Left ventricle myocardium superior (tissue), 1 donor: ENCODE results near the gene NFIC. TPM values are rescaled to one million over a fixed set of nuclear protein-coding genes. Genes with fewer than 3 reads are reported as not detected.
"Not testable (repeated sequence)": the region's sequence is repeated elsewhere in the genome, so short reads cannot be mapped to it uniquely, and the experiment has no call there.

Source experiments
- ATAC-seq: fragments of 200-7000 bp; cut with Tn5 transposase; one replicate; pipeline ENCODE4 v1.9.1; 2020; ENCODE audit warnings: mild to moderate bottlenecking, moderate library complexity
- DNase-seq: peaks from one replicate; pipeline ENCODE4 v3.0.0-alpha.2; 2020
- intact Hi-C: fragments of 100-400 bp; cut with micrococcal nuclease; formaldehyde crosslinking; loops from one replicate; pipeline ENCODE4 v1.11.0; 2022
- total RNA-seq: library from RNA; stranded (reverse); fragmentation: NEBNext Ultra II Directional; extraction: Animal tissue kit (Norgen Biotek cat#: 25700); gene quantifications from one replicate; pipeline ENCODE4 v1.2.1, GENCODE V29; 2021
- donor health status: DM: no; HTN: yes; CAD: no; lungs with severe emphysema.

The NFIC gene
- total RNA-seq, 1 donor from 2014 or later = 178 TPM

DNA sequence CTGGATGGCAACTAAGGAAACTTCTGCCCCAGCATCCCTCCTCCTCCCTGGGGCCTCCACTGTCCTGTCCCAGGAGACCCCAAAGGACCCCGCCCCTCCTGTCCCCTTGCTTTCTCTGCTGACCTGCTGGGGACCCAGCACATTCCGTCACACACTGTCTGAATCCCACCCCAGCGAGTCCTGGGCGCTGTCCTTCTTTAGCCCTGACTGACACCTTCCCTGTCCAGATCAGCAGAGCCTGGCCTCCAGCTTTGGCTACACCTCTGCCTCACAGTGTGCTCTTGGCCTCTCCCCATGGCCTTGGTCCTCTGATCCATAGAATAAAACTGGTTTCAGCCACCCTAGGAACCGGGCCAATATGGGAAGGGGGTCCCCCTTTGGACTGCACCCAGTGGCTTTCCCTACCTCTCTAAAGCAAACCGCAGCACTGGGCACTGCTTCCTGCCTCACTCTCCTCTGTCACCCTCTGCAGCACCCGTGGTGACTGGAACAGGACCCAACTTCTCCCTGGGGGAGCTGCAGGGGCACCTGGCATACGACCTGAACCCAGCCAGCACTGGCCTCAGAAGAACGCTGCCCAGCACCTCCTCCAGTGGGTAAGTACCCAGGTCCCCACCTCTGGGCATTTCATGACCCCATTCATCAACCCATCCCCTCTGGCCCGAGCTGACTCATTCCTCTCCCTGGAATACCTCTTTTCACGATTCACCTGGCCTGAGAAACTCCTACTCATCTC lies 67.6 kb downstream of the NFIC start:
- intact Hi-C loops = no loop called here
- ATAC-seq (no peak), DNase-seq (no peak)

DNA sequence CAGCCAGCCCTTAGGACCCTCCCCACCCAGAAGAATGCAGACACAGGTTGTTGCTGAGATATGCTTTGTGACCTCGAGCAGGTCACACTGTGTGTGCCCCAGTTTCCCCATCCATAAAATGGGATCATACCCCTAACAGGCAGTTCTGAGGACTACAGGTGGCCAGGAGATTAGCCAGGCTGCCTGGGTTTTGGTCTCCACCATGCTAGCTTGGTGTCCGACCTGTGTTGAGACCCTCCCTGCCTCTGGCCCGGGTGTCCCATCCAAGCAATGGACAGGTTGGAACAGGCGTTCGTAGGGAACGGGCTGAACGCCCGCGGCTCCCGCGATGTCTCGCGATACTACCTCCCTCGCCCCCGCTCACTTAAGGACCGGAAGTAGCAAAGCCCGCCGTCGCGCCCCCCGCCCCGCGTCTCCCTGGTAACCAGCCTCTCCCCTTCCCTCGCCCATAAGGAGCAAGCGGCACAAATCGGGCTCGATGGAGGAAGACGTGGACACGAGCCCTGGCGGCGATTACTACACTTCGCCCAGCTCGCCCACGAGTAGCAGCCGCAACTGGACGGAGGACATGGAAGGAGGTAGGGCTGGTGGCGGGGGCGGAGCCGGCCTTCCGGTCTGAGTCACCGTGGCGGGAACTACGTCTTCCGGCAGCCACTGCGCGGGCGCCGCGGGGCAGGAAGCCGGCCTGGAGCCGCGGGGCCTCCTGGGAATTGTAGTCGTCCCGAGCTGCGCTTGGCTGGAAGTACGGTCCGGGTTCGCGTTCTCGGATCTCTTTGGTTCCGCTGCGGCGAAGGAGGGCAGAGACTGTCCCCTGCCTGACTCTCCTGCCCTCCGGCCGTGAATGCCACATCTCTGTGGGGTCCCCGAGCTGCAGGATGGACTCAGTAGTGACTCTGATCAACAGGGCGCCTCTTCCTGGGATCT lies 68.5 kb downstream of the NFIC start:
- peak; percentile 97 for DNase-seq
- ATAC-seq = peak; percentile 95
- intact Hi-C loops = no loop called here

DNA sequence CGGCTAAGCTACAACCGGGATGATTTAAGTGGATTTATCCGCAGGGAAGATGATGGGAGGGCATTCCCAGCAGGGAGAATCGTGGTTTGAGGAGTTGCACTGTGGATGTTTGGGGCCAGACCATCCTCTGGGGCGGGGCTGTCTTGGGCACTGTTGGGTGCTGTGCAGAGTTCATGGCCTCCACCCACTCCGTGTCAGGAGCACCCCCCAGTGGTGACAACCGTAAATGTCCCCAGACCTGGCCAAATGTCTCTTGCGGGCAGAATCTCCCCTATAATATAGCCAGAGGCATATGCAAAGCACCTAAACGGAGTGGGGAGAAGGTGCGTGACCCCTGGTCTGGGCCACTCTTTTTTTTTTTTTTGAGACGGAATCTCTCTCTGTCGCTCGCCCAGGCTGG lies 73.7 kb downstream of the NFIC start:
- ATAC-seq = peak; percentile 20
- intact Hi-C loops = no loop called here
- DNase-seq = peak; percentile 71

DNA sequence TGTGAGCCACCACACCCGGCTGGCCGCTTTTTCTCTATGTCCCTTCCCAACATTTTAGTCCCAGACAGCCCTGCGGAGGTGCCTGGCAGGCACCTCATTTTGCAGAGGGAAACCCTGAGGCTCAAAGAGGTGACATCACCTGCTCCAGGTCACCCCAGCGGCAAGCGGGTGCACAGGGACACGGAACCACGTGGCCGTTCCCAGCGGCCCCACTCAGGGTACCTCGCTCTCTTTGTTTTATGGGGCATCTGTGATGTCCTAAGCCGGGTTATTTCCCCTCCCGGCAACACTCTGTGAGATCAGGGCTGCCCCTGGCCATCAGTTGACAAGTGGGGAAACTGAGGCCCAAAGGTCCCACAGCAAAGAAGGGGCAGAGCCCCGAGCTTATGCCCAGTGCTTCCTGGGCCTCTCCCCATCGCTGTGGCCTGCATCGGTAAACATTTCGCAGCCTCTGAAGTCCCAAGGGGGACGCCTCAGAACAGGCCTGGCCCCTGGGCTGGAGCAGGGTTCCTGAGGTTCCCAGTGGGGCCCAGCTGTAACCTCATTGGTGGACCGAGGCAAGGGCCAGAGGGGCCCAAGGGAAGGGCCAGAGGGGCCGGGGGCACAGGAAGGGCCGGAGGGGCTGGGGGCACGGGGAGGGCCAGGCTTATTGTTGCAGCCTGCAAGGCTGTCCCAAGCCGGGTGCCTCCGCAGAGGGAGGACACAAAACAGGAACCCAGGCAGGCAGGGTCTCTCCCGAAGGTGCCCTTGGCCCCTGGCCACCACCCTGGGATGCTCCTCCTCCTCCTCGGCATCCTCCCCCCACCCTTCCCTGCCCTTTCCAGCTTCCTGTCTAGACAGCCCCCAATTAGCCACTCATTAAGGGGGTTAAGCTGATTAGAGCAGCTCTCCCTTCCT lies 75.0 kb downstream of the NFIC start:
- ATAC-seq = no peak
- intact Hi-C loops = no loop called here
- no peak for DNase-seq

DNA sequence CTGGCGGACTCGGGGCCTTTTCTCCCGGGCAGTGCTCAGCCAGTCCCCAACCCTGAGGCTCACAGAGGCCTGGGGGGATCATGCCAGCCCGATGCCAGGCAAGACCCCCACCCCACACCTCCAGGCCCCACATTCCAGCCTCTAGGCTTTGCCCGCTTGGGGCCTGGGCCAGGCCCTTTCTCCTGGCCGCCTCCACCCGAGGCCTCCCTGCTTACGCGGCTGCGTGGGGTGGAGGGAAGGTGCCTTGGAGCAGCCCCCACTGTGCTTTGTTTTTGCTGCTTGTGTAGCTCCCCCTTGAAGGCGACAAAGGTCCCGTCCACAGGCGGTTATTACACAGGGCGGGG lies 75.6 kb downstream of the NFIC start:
- intact Hi-C loops = no loop called here
- DNase-seq = no peak
- no peak for ATAC-seq

DNA sequence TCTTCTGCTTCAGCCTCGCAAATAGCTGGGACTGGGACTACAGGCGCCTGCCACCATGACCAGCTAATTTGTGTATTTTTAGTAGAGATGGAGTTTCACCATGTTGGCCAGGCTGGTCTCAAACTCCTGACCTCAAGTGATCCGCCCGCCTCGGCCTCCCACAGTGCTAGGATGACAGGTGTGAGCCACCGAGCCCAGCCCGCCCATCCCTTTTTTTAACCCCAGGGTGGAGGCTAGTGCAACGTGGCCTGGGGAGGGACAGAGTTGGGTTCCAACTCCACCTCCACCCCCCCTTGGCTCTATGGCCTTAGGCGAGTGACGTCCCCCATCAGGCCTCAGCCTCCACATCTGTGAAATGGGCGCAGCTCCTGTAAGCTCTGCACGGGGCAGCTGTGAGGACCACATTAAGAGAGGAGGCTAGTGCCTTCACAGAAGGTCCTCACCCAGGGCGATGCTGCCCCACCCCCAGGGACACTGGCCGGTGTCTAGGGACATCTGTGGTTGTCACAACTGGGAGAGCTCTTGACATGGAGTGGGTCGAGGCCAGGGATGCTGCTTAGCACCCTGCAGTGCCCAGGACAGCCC lies 76.2 kb downstream of the NFIC start:
- ATAC-seq = no peak
- intact Hi-C loops = no loop called here

DNA sequence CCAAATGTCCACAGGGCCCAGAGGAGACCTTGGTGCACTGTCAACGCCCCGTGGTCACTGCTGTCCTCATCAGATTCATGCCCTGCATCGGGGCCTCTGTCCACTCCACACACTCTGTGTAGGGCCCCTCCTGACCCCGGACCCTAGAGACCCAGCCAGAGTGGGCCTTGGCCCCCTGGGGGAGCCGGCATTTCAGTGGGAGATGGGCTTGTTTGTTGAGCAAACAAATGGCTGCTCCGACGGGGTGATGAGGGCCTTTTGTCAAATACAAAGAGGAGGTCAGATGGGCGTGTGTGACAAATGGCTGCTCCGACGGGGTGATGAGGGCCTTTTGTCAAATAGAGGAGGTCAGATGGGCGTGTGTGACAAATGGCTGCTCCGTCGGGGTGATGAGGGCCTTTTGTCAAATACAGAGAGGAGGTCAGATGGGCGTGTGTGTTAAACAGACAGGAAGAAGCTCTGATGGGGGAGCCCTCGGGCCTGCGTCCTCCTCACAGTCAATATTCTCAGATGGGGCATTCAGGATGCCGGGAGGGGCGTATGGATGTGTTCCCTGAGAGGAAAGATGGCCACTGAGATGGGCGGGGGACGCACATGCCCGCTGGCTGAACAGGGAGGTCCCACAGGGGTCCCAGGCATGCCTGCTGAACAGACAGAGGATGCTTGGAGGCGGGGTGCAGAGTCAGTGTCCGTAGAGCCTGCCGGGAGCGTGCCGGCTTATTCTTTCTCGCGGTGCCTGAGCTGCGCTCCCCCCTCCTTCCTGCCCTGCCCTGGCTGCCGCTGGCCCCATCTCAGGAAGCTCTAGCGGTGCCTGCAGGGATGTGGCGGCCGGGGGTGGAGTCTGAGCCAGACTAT lies 77.7 kb downstream of the NFIC start:
- DNase-seq (peak; percentile 83), ATAC-seq (peak; percentile 86)
- intact Hi-C loops = no loop called here

More for the DNA sequence above, 76.2 kb downstream of the NFIC start:
- no peak for DNase-seq

DNA sequence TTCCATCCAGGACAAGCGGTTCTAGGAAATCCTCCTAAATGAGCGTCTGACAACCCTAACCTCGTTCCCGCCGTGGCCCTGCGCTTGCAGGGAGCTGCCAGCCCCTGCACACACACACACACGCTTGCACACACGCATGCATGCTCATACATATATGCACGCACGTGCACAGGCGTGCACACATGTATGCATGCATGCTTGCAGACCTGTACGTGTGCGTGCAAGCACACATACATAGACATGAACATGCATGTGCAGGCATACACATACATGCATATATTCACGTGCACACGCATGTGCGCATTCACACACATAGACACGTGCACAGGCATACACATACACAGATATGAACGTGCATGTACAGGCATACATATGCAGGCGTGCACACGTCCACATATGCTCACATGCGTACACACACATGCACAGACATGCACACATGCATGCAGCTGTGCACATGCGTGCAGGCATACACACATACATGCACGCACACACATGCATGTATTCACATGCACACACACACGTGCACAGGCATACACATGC lies 78.4 kb downstream of the NFIC start:
- DNase-seq (no peak), ATAC-seq (no peak)
- intact Hi-C loops = no loop called here

DNA sequence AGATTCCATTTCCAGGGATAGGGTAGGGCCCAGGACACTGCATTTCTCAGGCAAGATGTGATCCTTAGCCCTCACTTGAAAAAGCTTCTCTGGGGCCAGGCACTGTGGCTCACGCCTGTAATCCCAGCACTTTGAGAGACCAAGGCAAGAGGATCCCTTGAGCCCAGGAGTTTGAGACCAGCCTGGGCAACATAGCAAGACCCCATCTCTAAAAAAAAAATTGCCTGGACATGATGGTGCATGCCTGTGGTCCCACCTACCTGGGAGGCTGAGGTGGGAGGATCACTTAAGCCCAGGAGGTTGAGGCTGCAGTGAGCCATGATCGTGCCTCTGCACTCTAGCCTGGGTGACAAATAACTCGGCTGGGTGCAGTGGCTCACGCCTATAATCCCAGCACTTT lies 80.3 kb downstream of the NFIC start:
- ATAC-seq, intact Hi-C loops, DNase-seq: not testable (repeated sequence)

DNA sequence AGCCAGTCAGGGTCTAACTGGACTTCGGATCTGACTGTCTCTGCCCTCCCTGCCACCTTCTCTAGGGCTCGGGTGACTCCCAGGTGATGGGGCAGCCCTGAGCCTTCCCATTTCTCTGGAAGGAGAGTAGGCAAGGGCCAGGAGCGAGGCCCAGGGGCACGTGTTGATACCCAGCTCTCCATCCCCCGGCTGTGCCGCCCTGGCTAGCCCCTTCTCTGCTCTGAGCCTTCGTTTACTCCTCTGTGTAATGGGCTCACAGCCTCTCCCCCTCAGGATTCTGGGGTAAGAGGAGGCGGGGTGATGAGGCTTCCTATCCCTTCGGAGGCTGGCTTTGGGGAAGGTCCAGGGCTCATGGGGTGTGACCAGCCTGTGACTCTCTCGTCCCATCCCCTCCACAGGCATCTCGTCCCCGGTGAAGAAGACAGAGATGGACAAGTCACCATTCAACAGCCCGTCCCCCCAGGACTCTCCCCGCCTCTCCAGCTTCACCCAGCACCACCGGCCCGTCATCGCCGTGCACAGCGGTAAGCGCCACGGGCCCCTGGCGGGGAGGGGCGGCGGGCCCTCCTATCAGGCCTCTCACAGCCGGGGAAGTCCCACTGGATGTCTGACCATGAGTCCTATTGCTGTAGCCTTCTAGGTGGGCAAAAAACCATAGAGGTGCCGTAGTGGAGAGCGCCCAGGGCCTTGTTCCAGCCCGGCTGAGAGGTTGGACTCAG lies 82.4 kb downstream of the NFIC start:
- ATAC-seq = no peak
- no peak for DNase-seq
- intact Hi-C loops = no loop called here

DNA sequence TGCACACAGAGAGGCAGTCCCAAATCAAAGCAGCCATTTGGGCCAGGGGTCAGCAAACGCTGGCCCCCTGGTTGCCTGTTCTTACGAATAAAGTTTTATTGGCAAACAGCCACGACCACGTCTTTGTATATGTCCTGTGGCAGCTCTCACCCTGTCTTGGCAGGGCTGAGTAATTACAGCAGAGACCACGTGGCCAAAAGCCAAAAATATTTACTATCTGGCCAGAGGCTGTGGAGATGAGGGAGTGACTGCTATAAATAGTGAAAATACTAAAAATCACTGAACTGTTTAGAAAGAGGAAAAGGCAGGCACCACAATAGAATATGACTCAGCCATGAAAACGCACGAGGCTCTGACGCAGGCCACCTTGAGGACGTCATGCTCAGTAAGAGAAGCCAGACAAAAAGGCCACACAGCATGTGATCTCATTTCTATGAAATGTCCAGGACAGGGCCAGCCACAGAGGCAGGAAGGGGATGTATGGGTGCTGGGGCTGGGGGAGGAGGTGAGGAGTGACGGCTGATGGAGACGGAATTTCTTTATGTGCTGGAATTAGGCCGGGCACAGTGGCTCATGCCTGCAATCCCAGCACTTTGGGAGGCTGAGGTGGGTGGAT lies 84.5 kb downstream of the NFIC start:
- ATAC-seq (peak; percentile 86), DNase-seq (peak; percentile 73)
- intact Hi-C loops = no loop called here

DNA sequence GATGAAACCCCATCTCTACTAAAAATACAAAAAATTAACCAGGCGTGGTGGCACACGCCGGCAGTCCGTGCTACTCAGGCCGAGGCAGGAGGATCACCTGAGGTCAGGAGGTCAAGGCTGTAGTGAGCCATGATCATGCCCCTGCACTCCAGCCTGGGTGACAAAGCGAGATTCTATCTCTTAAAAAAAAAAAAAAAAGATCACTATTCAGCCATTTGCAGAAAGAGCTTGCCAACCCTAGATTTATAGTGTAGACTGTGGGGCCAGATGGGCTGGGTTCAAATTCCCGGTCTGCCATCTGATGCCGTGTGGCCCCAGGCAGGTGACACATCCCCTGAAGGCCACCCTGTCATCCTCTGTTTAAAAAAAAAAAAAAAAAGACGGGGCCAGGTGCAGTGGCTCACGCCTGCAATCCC lies 85.1 kb downstream of the NFIC start:
- intact Hi-C loops = no loop called here
- ATAC-seq (peak; percentile 3), DNase-seq (no peak)

DNA sequence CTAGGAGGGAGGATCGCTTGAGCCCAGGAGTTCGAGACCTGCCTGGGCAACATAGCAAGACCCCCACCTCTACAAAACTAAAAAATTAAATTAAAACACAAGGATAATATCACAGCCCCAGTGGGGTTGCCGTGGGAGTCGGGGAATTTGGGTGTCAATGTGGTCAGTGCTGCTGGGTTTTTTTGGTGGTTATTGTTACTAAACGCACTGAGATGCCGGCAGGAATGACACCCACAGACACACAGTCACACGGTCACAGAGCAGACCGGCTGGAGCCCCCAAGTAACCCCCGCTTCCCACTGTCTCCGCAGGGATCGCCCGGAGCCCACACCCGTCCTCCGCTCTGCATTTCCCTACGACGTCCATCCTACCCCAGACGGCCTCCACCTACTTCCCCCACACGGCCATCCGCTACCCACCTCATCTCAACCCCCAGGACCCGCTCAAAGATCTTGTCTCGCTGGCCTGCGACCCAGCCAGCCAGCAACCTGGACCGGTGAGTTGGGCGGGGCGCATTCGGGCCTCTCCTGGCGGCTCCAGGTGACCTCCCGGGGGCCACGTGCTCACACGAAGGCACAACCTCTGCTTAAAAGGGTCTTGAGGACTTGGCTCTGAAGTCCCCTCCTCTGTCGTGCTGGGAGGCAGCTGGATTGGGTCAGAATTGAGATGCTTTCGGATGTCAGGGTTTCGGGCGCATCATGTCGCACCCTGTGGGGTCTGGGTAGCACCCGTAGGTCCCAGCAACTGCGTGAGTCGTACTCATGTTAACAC lies 86.0 kb downstream of the NFIC start:
- intact Hi-C loops = no loop called here
- DNase-seq (no peak), ATAC-seq (no peak)

DNA sequence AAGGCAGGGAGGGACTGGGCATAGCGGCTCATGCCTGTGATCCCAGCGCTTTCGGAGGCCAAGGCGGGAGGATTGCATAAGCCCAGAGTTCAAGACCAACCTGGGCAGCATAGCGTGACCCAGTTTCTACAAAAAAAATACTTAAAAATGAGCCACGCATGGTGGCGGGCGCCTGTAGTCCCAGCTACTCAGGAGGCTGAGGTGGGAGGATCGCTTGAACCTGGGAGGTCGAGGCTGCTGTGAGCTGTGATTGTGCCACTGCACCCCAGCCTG lies 86.5 kb downstream of the NFIC start:
- ATAC-seq, intact Hi-C loops, DNase-seq: not testable (repeated sequence)

DNA sequence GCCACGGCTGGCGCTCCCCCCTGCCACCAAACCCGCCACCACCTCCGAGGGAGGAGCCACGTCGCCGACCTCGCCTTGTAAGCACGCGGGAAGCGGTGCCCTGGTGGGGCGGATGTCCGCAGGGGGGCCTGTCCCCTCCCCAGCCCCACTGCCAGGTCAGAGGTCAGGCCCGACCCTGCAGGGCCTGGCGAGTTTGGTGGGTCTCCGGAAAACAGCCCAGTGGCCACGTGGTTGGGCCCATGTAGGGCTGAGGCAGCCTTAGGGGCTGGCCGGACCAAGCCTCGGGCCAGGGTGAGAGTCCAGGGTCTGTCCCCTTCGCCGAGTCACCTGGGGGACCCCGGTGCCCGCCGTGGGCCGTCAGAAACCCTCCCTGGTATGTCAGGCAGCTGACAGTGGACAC lies 87.5 kb downstream of the NFIC start:
- DNase-seq (no peak), ATAC-seq (no peak)
- intact Hi-C loops = no loop called here

DNA sequence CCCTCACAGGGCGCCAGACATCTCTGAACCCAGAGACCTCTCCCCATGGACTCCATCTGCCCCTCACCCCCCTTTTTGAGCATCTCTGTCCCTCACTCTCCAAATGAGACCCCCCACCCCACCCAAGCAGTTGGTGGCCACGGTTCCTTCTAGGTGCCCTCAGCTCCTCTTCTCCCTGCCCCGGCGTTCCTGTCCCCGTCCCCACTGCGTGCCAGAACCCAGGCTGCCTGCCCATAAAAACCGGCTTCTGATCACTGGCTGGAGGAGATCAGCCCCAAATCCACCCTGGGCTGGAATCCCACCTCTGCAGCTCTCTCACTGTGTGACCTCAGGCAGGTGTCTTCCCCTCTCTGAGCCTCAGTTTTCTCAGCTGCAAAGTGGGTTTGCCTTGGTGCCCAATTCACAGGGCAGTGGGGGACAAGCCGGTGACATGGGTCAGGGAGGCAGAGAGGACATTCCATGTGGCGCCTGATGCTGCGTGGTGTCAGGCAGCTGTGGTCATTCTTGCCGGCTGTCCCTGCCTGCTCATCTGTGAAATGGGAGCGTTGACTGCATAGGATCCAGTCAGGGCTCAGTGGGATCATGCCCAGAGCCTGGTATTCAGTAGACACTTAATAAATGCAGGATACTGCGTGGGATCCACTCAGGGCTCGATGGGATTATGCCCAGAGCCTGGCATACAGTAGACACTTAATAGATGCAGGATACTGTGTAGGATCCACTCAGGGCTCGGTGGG lies 88.4 kb downstream of the NFIC start:
- intact Hi-C loops = no loop called here
- DNase-seq = no peak
- ATAC-seq = no peak
